ENCODE results near the gene NDUFS1. TPM values are rescaled to one million over a fixed set of nuclear protein-coding genes. Genes with fewer than 3 reads are reported as not detected.
"Not testable (repeated sequence)": the region's sequence is repeated elsewhere in the genome, so short reads cannot be mapped to it uniquely, and the experiment has no call there.

Gene NDUFS1
- total RNA-seq, 1 experiment from 2014 or later = 102 TPM

- Mint-ChIP-seq H3K36me3 (ENCODE audit: insufficient read depth in 1 of 3, low read depth in 3 of 3) (no peaks in the 10 kb centered on the region), H3K27me3 (ENCODE audit: low read depth) (no peaks in the 10 kb centered on the region), H3K9me3 (no peaks in the 10 kb centered on the region), H3K27ac (peak overlapping the region in 1 of 3 experiments; percentile 28; a peak in 1 of 7 replicates), H3K4me1 (no peaks in the 10 kb centered on the region), H3K4me3 (no peak overlapping the region)
- Histone ChIP-seq H2BK5ac (ENCODE audit: insufficient read length, low read length) (no peak overlapping the region), H3K56ac (ENCODE audit: insufficient read length, low read depth, low read length) (no peak overlapping the region), H4K5ac (ENCODE audit: insufficient read length, low read depth, low read length) (no peak overlapping the region), H4K8ac (replicated peaks; ENCODE audit: insufficient read length, low read depth, low read length) (no peak overlapping the region), H3K79me1 (ENCODE audit: insufficient read depth, low read depth, low read length, poor library complexity, severe bottlenecking) (no peaks in the 10 kb centered on the region), H3K23ac (ENCODE audit: insufficient read length, low read depth, low read length) (no peak overlapping the region), H3K14ac (ENCODE audit: insufficient read depth, low read length) (no peak overlapping the region), H3K79me2 (ENCODE audit: insufficient read depth, low read length) (no peaks in the 10 kb centered on the region), H3K4me2 (ENCODE audit: insufficient read depth, insufficient read length, low read length) (no peak overlapping the region), H3K9ac (ENCODE audit: extremely low read depth, insufficient read length, low read length) (no peak overlapping the region), H3K9me3 (ENCODE audit: control insufficient read depth, low read depth, low read length) (no peaks in the 10 kb centered on the region), H3K18ac (ENCODE audit: insufficient read length, low read depth, low read length) (no peak overlapping the region), H3K4me1 (ENCODE audit: insufficient read depth, low read length) (no peaks in the 10 kb centered on the region), H3K4ac (ENCODE audit: low read depth, low read length) (no peak overlapping the region), H2AFZ (ENCODE audit: low read length) (no peak overlapping the region), H2BK12ac (ENCODE audit: insufficient read length, low read depth, low read length) (no peak overlapping the region), H2BK20ac (ENCODE audit: low read depth, low read length, poor library complexity, severe bottlenecking) (no peak overlapping the region), H3K23me2 (ENCODE audit: insufficient read length, low read depth, low read length, poor library complexity, severe bottlenecking) (no peaks in the 10 kb centered on the region), H4K91ac (ENCODE audit: insufficient read length, low read depth, low read length) (no peak overlapping the region), H2BK120ac (ENCODE audit: low read depth, low read length, poor library complexity, severe bottlenecking) (no peak overlapping the region), H2AK5ac (ENCODE audit: insufficient read length, low read length) (no peak overlapping the region), H3K27ac (ENCODE audit: insufficient read length, low read depth, low read length) (no peak overlapping the region), H2BK15ac (ENCODE audit: low read depth, low read length) (no peak overlapping the region), H4K20me1 (ENCODE audit: control insufficient read depth, insufficient read depth, insufficient read length) (no peaks in the 10 kb centered on the region), H3K27me3 (ENCODE audit: insufficient read depth, low read length) (no peaks in the 10 kb centered on the region), H3T11ph (ENCODE audit: low read length) (no peak overlapping the region)
- WGBS (ENCODE audit: extremely low coverage, insufficient read length, low lambda C conversion rate) = no CpG with 5 or more reads among the region's 4 CpGs
- DNase-seq = no peak
- no peak for TF ChIP-seq CTCF (conservative IDR thresholded peaks at IDR 0.05)
These were observed 54.2 kb downstream of the NDUFS1 start for GRCh38 chr2:206105038-206105437.

- H3K27ac Mint-ChIP-seq; H4K91ac ChIP-seq (ENCODE audit: insufficient read length, low read depth, low read length); H4K5ac ChIP-seq (ENCODE audit: insufficient read length, low read depth, low read length); H2BK20ac ChIP-seq (ENCODE audit: low read depth, low read length, poor library complexity, severe bottlenecking); H3K27me3 ChIP-seq (ENCODE audit: insufficient read depth, low read length); DNase-seq; H4K8ac ChIP-seq (replicated peaks; ENCODE audit: insufficient read length, low read depth, low read length); H3K4me3 Mint-ChIP-seq; H2AK5ac ChIP-seq (ENCODE audit: insufficient read length, low read length); H3T11ph ChIP-seq (ENCODE audit: low read length); H3K14ac ChIP-seq (ENCODE audit: insufficient read depth, low read length); H3K9me3 ChIP-seq (ENCODE audit: control insufficient read depth, low read depth, low read length); H3K79me1 ChIP-seq (ENCODE audit: insufficient read depth, low read depth, low read length, poor library complexity, severe bottlenecking); H3K27ac ChIP-seq (ENCODE audit: insufficient read length, low read depth, low read length); H3K56ac ChIP-seq (ENCODE audit: insufficient read length, low read depth, low read length); H3K4me1 ChIP-seq (ENCODE audit: insufficient read depth, low read length); H3K79me2 ChIP-seq (ENCODE audit: insufficient read depth, low read length); H3K23me2 ChIP-seq (ENCODE audit: insufficient read length, low read depth, low read length, poor library complexity, severe bottlenecking); H2BK15ac ChIP-seq (ENCODE audit: low read depth, low read length); H3K23ac ChIP-seq (ENCODE audit: insufficient read length, low read depth, low read length); H3K9ac ChIP-seq (ENCODE audit: extremely low read depth, insufficient read length, low read length); H4K20me1 ChIP-seq (ENCODE audit: control insufficient read depth, insufficient read depth, insufficient read length); H2BK5ac ChIP-seq (ENCODE audit: insufficient read length, low read length); H3K9me3 Mint-ChIP-seq; H3K18ac ChIP-seq (ENCODE audit: insufficient read length, low read depth, low read length); H3K4me2 ChIP-seq (ENCODE audit: insufficient read depth, insufficient read length, low read length); H2BK120ac ChIP-seq (ENCODE audit: low read depth, low read length, poor library complexity, severe bottlenecking); H2BK12ac ChIP-seq (ENCODE audit: insufficient read length, low read depth, low read length); H3K27me3 Mint-ChIP-seq (ENCODE audit: low read depth); H2AFZ ChIP-seq (ENCODE audit: low read length); H3K36me3 Mint-ChIP-seq (ENCODE audit: insufficient read depth in 1 of 3, low read depth in 3 of 3); H3K4ac ChIP-seq (ENCODE audit: low read depth, low read length): not testable (repeated sequence)
- WGBS (ENCODE audit: extremely low coverage, insufficient read length, low lambda C conversion rate) = no CpG with 5 or more reads among the region's 19 CpGs
- H3K4me1 Mint-ChIP-seq = peaks cover 3 to 10% of the 10 kb centered on the region in 2 experiments; a peak in 2 of 4 replicates
These were observed 60.4 kb downstream of the NDUFS1 start for GRCh38 chr2:206098872-206099271.
